KOPT-K1 (cell line): ENCODE results near the gene IZUMO2.
"Not testable (repeated sequence)": the region's sequence is repeated elsewhere in the genome, so short reads cannot be mapped to it uniquely, and the experiment has no call there.

Source experiments
- H3K27ac ChIP-seq: fragments of 200-600 bp; sonication (generic); 2 replicates; pipeline ENCODE4 v1.5.1; 2016; ENCODE audit warnings: antibody characterized with exemption, mild to moderate bottlenecking, low read depth, low read length; ENCODE audit not compliant: poor library complexity, severe bottlenecking
- H3K36me3 ChIP-seq: fragments of 200-600 bp; sonication (generic); 2 replicates; pipeline ENCODE4 v1.5.1; 2017; ENCODE audit warnings: antibody characterized with exemption, mild to moderate bottlenecking, low read length, moderate library complexity; ENCODE audit not compliant: insufficient read depth
- H3K9me3 ChIP-seq: fragments of 200-600 bp; sonication (generic); 2 replicates; pipeline ENCODE4 v1.5.1; 2017; ENCODE audit warnings: antibody characterized with exemption, low read length, mild to moderate bottlenecking; ENCODE audit not compliant: insufficient read depth, poor library complexity, severe bottlenecking

IZUMO2 gene

DNA sequence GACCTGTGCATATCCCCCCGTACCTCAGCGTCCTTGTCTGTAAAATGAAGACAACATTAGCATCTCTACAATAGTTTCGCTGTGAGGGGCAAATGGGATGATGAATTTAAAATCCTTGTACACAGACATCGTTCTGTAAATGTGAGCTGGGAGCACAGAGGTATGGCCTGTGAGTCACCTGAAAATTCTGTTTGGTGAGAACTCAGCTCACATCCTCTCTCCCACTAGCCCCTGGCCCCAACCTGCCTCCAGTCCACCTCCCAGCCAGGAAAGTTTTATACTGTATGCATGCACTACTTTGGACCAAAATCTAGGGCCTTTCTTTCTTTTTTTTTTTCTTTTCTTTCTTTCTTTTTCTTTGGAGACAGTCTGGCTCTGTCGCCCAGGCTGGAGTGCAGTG, 8.7 kb upstream of the IZUMO2 start:
- Histone ChIP-seq H3K9me3 (no peaks in the 10 kb centered on the region), H3K27ac (no peak overlapping the region), H3K36me3 (no peaks in the 10 kb centered on the region)

DNA sequence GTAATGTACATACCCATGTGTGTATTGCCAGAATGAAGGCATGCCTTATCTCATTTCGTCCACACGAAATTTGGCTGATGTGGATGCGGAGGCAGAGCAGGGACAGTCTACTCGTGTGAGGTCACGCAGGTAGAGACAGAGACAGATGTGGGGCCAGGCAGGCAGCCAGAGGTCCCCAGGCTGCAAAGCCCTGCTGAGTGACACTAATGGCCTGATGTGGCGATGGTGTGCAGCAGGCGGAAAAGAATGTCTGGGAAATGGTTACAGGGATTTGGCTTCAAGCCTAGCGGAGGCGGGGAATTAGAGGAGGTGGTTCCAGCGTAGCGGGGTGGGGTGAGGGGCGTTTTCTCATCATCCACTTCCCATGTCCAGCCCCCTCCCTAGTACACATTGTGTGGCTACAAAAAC, 4.2 kb upstream of the IZUMO2 start:
- Histone ChIP-seq H3K36me3 (no peaks in the 10 kb centered on the region), H3K27ac (no peak overlapping the region), H3K9me3 (no peaks in the 10 kb centered on the region)

DNA sequence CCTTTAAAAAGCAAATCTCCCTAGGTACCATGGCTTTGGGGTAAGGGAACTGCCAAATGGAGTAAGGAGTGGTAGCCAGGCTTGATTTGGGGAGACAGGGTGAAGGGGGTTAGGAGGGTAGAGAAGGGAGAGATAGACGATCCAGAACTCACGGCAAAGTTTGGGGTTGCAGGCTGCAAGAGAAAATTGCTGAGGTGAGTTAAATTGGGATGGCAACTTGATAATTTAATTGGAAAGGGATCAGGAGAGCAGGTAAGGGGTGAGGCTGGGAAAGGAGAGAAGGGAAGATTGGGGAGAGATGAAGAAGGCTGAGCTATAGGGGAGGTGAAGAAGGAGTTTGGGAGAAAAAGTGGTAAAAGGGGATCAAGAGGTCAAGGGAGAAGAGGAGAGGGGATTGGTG, 4.0 kb downstream of the IZUMO2 start:
- H3K27ac ChIP-seq = no peak overlapping the region
- no peaks in the 10 kb centered on the region for H3K9me3 ChIP-seq
- H3K36me3 ChIP-seq = no peaks in the 10 kb centered on the region

DNA sequence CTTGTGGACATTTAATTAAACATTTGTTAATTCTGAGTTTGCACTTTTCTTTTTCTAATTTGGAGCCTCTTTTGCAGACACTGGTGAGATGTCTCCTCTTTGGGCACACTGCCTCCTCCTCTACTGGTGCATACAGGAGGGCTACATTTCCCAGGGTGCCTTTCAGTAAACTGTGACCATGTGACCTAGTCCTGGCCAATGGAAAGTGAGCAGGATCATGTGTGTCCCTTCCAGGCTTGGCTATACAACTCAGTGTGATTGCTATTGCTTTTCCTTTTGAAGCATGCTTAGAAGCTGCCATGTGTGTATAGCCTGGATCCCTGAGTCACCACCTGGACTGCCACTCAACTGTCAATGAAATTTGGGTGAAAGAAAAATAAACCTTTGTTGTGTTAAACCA, 4.5 kb downstream of the IZUMO2 start:
- no peaks in the 10 kb centered on the region for H3K9me3 ChIP-seq
- H3K36me3 ChIP-seq = no peaks in the 10 kb centered on the region
- H3K27ac ChIP-seq = no peak overlapping the region

DNA sequence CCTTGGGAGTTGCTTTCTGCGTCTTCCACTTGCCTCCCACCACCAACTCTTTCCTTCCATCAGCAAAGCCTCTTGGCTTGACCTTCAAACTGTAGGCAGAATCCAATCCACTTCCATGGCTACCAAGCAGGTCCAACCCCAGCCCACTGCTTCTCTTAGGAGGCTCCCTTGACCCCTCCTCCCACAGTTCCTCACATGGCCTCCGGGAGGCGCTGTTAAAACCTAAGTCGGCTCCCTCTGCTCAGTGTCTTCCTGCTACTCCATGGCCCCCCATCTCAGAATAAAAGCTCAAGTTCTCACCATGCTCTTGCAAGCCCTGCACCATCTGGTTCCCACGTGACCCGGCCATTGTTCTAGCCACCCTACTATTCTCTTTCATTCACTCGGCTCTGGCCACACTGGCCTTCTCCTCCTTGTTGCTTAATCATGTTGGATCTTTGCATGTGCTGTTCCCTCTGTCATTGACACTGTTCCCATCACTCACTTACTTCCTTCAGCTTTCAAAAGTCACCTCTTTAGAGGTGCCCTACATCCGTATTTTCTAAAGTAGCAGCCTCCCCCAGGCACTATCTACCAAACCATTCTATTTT, 7.5 kb downstream of the IZUMO2 start:
- Histone ChIP-seq H3K9me3 (no peaks in the 10 kb centered on the region), H3K36me3 (no peaks in the 10 kb centered on the region), H3K27ac (no peak overlapping the region)

DNA sequence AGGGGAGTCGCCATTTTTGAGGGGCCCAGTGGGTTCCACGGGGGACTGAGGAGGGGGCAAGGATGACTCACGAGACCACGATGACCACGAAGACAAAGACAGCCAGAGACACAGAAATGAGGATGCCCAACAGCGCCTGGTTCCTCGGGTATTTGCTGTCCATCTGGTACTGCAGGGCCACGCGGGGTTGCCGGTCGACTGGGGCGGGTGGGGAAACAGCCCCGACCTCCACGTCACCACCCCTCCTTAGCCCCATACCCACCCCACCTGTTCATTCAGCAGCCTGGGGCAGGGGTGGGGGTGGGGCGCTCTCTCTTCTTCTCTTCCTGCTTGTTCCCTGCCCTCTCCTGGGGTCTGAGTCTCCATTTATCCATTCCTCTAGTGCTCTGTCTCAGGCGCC, 8.6 kb downstream of the IZUMO2 start:
- H3K9me3 ChIP-seq = no peaks in the 10 kb centered on the region
- no peaks in the 10 kb centered on the region for H3K36me3 ChIP-seq
- no peak overlapping the region for H3K27ac ChIP-seq

DNA sequence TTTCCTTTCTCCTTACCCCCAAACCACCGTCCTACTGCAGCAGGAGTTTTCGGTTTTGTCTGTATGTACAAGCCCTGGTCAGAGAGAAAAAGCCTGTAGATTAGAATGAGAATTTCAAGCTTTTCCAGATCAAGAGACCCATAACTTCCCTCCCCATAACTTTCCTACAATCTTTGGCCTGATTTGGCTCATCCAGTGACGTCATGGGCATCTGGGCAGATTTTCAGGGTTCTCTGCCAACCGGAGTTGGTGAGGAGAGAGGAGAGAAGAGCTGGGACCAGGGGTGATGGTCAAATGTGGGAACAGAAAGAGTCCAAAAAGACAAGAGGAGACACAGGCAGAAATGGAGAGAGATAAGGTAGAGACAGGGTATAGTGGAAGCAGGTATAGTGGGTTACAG, 10.5 kb downstream of the IZUMO2 start:
- H3K36me3 ChIP-seq = no peaks in the 10 kb centered on the region
- no peak overlapping the region for H3K27ac ChIP-seq
- peaks cover 10% of the 10 kb centered on the region for H3K9me3 ChIP-seq

DNA sequence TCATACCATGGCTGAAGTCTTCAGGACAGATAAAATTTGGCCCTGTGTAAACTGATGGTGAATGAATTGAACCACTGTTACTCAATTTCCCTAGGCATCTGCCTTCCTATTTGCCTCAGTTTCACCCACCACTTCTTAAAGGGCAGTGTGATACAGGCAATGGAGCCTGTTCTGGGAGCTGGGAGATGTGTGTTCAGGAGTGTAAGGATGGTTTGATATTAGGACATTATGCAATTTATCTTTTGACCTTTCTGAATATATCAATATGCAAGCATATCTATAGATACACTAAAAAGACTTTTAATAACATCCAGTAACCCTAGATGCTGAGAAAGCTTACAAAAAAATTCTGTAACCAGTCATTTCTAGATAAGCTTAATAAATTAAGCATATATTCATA, 14.6 kb downstream of the IZUMO2 start:
- Histone ChIP-seq H3K9me3 (peaks cover 13% of the 10 kb centered on the region), H3K27ac (no peak overlapping the region), H3K36me3 (no peaks in the 10 kb centered on the region)

DNA sequence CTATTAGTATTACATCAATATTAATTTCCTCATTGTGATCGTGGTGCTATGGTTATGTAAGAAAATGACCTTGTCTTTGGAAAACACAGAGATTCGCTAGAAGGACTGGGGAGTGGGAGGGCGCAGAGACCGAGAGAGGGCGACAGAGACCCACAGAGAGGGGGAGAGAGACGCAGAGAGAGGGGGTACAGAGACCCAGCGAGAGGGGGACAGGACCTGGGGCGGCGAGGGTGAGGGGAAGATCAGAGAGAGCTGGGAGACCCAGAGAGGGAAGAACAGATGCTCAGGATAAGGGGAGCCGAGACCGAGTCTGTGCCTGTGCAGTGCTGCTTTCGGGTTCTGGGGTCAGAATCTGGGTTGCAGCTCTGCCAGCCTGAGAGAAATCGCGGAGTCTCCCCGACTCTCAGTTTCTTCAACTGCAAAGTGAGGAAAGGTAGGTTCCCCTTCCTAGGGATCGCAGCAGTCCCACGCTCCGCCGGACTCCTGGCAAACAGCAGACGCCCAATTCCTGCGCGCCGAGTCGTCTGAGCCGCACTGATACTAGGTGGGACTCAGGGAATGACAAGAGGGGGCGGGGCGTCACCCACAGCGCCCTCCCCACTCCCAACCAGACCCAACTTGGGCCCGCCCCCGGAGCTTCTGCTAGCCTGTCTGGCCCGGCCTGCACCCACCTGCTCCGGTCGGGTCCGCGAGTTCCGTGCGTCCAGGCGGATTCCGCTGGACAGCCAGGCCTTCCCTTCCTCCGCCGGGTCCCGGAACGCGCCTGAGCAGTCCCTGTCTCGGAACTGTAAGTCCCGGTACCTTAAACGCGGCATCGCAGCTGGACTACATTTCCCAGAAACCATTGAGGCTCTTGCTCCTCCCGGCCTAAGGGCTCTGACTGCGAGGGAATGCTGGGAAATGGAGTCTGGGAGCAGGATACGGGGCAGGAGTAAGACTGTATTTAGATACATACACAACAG, 15.3 kb downstream of the IZUMO2 start:
- Histone ChIP-seq H3K27ac (no peak overlapping the region), H3K9me3 (peaks cover 13% of the 10 kb centered on the region), H3K36me3 (no peaks in the 10 kb centered on the region)

DNA sequence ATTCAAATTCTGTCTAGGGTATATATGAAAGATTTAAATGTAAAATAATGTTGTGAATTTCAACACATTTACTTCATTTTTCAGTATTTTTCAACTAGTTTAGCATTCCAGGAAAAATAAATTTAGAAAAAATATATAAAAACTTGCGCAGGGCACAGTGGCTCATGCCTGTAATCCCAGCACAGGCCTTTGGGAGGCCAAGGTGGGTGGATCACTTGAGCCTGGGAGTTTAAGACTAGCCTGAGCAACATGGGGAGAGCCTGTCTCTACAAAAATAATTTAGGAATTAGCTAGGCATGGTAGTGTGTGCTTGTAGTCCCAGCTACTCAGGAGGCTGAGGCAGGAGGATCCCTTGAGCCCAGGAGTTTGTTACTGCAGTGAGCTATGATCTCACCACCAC, 21.2 kb downstream of the IZUMO2 start:
- not testable (repeated sequence) for H3K27ac ChIP-seq, H3K9me3 ChIP-seq, H3K36me3 ChIP-seq

DNA sequence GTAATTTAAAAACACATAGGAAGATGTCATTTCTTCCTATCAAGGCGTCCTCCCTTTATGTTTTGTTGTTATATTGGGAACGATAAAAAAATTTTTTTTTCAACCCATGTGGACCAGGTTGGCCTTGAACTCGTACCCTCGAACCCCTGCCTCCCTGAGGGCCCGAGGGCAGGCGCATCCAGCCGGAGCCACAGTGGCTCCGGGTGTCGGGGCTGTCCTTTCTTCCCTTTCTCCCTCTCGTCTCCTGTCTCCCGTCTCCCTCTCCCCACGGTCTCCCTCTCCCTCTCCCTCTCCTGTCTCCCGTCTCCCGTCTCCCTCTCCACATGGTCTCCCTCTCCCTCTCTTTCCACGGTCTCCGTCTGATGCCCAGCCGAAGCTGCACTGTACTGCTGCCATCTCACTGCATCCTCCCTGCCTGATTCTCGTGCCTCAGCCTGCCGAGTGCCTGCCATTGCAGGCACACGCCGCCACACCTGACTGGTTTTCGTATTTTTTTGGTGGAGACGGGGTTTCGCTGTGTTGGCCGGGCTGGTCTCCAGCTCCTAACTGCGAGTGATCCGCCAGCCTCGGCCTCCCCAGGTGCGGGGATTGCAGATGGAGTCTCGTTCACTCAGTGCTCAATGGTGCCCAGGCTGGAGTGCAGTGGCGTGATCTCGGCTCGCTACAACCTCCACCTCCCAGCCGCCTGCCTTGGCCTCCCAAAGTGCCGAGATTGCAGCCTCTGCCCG, 22.8 kb downstream of the IZUMO2 start:
- H3K36me3 ChIP-seq, H3K9me3 ChIP-seq, H3K27ac ChIP-seq: not testable (repeated sequence)

DNA sequence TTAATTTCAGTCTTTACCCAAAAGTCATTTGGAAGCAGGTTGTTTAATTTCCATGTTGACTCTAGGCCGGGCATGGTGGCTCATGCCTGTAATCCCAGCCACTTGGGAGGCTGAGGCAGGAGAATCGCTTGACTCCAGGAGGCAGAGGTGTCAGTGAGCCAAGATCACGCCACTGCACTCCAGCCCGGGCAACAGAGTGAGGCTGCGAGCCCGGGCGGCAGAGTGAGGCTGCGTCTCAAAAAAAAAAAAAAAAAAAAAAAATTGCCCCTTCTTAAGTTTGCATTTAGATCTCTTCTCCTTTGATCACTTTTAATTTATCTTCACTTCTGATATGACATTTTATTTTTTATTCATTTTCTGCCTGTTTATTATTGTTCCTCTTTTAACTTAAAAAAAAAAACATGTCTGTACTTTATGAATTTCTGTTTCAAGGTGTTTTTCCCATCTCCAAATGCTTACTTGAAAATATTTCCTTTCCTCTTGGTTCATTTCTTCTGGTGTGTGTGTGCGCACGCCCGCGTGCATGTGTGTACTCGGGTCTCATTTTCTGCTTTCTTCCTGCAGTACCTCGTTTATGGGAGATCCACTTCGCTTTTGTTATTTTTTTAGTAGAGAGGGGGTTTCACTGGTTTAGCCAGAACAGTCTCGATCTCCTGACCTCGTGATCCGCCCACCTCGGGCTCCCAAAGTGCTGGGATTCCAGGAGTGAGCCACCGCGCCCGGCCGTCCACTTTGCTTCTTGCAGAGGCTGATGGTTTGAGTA, 26.3 kb downstream of the IZUMO2 start:
- H3K27ac ChIP-seq, H3K36me3 ChIP-seq, H3K9me3 ChIP-seq: not testable (repeated sequence)

DNA sequence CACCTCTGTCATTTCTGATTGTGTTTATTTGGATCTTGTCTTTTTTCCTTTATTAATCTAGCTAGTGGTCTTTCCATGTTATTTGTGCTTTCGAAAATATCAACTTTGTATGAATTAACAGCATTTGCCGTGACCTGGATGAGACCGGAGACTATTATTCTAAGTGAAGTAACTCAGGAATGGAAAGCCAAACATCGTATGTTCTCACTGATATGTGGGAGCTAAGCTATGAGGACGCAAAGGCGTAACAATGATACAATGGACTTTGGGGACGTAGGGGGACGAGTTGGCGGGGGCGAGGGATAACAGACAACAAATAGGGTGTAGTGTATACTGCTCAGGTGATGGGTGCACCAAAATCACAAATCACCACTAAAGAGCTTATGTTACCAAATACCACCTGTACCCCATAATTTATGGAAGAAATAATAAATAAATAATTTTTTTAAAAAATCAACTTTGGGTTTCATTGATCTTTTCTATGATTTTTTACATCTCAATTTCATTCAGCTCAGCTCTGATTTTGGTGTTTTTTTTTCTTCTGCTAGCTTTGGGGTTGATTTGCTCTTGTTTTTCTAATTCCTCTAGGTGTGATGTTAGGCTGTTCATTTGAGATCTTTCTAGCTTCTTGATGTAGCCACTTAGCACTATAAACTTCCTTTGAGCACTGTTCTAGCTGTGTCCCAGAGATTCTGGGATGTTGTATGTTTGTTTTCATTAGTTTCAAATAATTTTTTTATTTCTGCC, 27.1 kb downstream of the IZUMO2 start:
- H3K27ac ChIP-seq, H3K36me3 ChIP-seq, H3K9me3 ChIP-seq: not testable (repeated sequence)
